A673 (cell line): Measurements from ENCODE around the gene ELF3.

ENCODE experiments used
- CTCF ChIP-seq: fragments of 300-800, 200-600 bp; sonication (generic); conservative IDR thresholded peaks from 2 replicates; pipeline ENCODE4 v1.5.1; 2017; ENCODE audit warnings: low read depth, mild to moderate bottlenecking, antibody characterized with exemption, low read length, moderate library complexity, mixed read lengths
- EZH2 ChIP-seq: fragments of 200-600 bp; sonication (generic); IDR thresholded peaks from 2 replicates; pipeline ENCODE4 v1.6.1; 2017; ENCODE audit warnings: borderline replicate concordance, low read depth, mild to moderate bottlenecking, mixed read lengths, antibody characterized with exemption, low read length; ENCODE audit not compliant: poor library complexity, severe bottlenecking

GRCh38 chr1:202047977-202048376 is 37.6 kb downstream of the ELF3 start:
- TF ChIP-seq EZH2 = no peak
- TF ChIP-seq CTCF = no peak
